Activated CD4-positive, alpha-beta T cell treated with anti-CD3 and anti-CD28 coated beads, Interleukin-2, amount 10 ng/mL, durations not matched to agents 7 days and 5 days (primary cell): ENCODE measurements around the gene GUCY1B1. TPM values are rescaled to one million over a fixed set of nuclear protein-coding genes. Genes with fewer than 3 reads are reported as not detected.

Experiments
- total RNA-seq, 2 experiments: library from RNA; stranded (reverse); gene quantifications; one replicate each; pipeline ENCODE4 v1.2.3, GENCODE V29; 2021

GUCY1B1 gene
- total RNA-seq, 2 experiments from 2014 or later: 0.12 to 0.29 TPM

Other genes starting within 250 kb of the GUCY1B1 start
- not detected for gene GUCY1A1, start 92.2 kb upstream of the GUCY1B1 start, total RNA-seq
- gene ASIC5, start 107.3 kb downstream of the GUCY1B1 start, total RNA-seq: not detected
- not detected for gene TDO2, start 144.7 kb downstream of the GUCY1B1 start, total RNA-seq
- 1 to 10 TPM; 5.5 to 6.2 TPM for gene CTSO, start 194.8 kb downstream of the GUCY1B1 start, total RNA-seq